ENCODE measurements around the gene ELAVL1.

ELAVL1 gene

GRCh38 chr19:7947939-7948338 lies 57.5 kb downstream of the ELAVL1 start:
- DNase-seq (ENCODE audit: insufficient read length, low spot score) = no peak

GRCh38 chr19:7944177-7944761 lies 61.2 kb downstream of the ELAVL1 start:
- TF ChIP-seq POU2F2 (IDR thresholded peaks at IDR 0.05; ENCODE audit: low read depth, low read length) (no peak), PAX5 (IDR thresholded peaks at IDR 0.05; ENCODE audit: insufficient read depth, low read length, severe bottlenecking) (no peak), TAF1 (IDR thresholded peaks at IDR 0.05; ENCODE audit: low read depth, low read length) (no peak), POLR2AphosphoS5 (IDR thresholded peaks at IDR 0.05; ENCODE audit: low read depth, low read length) (no peak; the same call in 1 of the 2 replicates), POLR2A (IDR thresholded peaks at IDR 0.05; ENCODE audit: low read depth, low read length) (no peak), SPI1 (IDR thresholded peaks at IDR 0.05; ENCODE audit: low read depth, low read length) (no peak)
- no peak for FAIRE-seq
- peak; percentile 59 for DNase-seq (ENCODE audit: insufficient read length, low spot score)

More at GRCh38 chr19:7947939-7948338, 57.5 kb downstream of the ELAVL1 start:
- no peak for TF ChIP-seq POU2F2 (IDR thresholded peaks at IDR 0.05; ENCODE audit: low read depth, low read length)
- no peak for TF ChIP-seq TAF1 (IDR thresholded peaks at IDR 0.05; ENCODE audit: low read depth, low read length)
- TF ChIP-seq SPI1 (IDR thresholded peaks at IDR 0.05; ENCODE audit: low read depth, low read length) = no peak
- TF ChIP-seq POLR2AphosphoS5 (IDR thresholded peaks at IDR 0.05; ENCODE audit: low read depth, low read length) = no peak
- TF ChIP-seq PAX5 (IDR thresholded peaks at IDR 0.05; ENCODE audit: insufficient read depth, low read length, severe bottlenecking) = no peak
- TF ChIP-seq POLR2A (IDR thresholded peaks at IDR 0.05; ENCODE audit: low read depth, low read length) = no peak
- FAIRE-seq = no peak

- DNase-seq (ENCODE audit: insufficient read length, low spot score) = peak; percentile 95
- no peak for TF ChIP-seq PAX5 (IDR thresholded peaks at IDR 0.05; ENCODE audit: insufficient read depth, low read length, severe bottlenecking)
- peak; percentile 83 for TF ChIP-seq TAF1 (IDR thresholded peaks at IDR 0.05; ENCODE audit: low read depth, low read length)
- TF ChIP-seq POLR2AphosphoS5 (IDR thresholded peaks at IDR 0.05; ENCODE audit: low read depth, low read length) = peak; percentile 91
- peak; percentile 91 for TF ChIP-seq POLR2A (IDR thresholded peaks at IDR 0.05; ENCODE audit: low read depth, low read length)
- no peak for TF ChIP-seq SPI1 (IDR thresholded peaks at IDR 0.05; ENCODE audit: low read depth, low read length)
- peak; percentile 45; the same call in 1 of the 2 replicates for TF ChIP-seq POU2F2 (IDR thresholded peaks at IDR 0.05; ENCODE audit: low read depth, low read length)
- peak; percentile 100 for FAIRE-seq
These were observed 61.8 kb downstream of the ELAVL1 start, which contains the start of gene TIMM44 for GRCh38 chr19:7943444-7944176. Gene TIMM44, minus strand, starts transcription at chr19:7943666. Its CDS starts 15 bp downstream, at chr19:7943651.

- no peak for TF ChIP-seq POU2F2 (IDR thresholded peaks at IDR 0.05; ENCODE audit: low read depth, low read length)
- TF ChIP-seq POLR2A (IDR thresholded peaks at IDR 0.05; ENCODE audit: low read depth, low read length) = no peak
- no peak for TF ChIP-seq SPI1 (IDR thresholded peaks at IDR 0.05; ENCODE audit: low read depth, low read length)
- no peak for TF ChIP-seq TAF1 (IDR thresholded peaks at IDR 0.05; ENCODE audit: low read depth, low read length)
- TF ChIP-seq PAX5 (IDR thresholded peaks at IDR 0.05; ENCODE audit: insufficient read depth, low read length, severe bottlenecking) = no peak
- no peak for TF ChIP-seq POLR2AphosphoS5 (IDR thresholded peaks at IDR 0.05; ENCODE audit: low read depth, low read length)
- peak; percentile 16 for FAIRE-seq
- no peak for DNase-seq (ENCODE audit: insufficient read length, low spot score)
These were observed 62.4 kb downstream of the ELAVL1 start for GRCh38 chr19:7942981-7943443.

- no peak for DNase-seq (ENCODE audit: insufficient read length, low spot score)
- FAIRE-seq = no peak
- TF ChIP-seq POU2F2 (IDR thresholded peaks at IDR 0.05; ENCODE audit: low read depth, low read length) = no peak
- TF ChIP-seq POLR2A (IDR thresholded peaks at IDR 0.05; ENCODE audit: low read depth, low read length) = no peak
- TF ChIP-seq TAF1 (IDR thresholded peaks at IDR 0.05; ENCODE audit: low read depth, low read length) = no peak
- no peak for TF ChIP-seq POLR2AphosphoS5 (IDR thresholded peaks at IDR 0.05; ENCODE audit: low read depth, low read length)
- no peak for TF ChIP-seq SPI1 (IDR thresholded peaks at IDR 0.05; ENCODE audit: low read depth, low read length)
- TF ChIP-seq PAX5 (IDR thresholded peaks at IDR 0.05; ENCODE audit: insufficient read depth, low read length, severe bottlenecking) = no peak
These were observed 63.4 kb downstream of the ELAVL1 start for GRCh38 chr19:7941895-7942596.

- TF ChIP-seq PAX5 (IDR thresholded peaks at IDR 0.05; ENCODE audit: insufficient read depth, low read length, severe bottlenecking) (no peak), TAF1 (IDR thresholded peaks at IDR 0.05; ENCODE audit: low read depth, low read length) (no peak), POLR2A (IDR thresholded peaks at IDR 0.05; ENCODE audit: low read depth, low read length) (no peak), SPI1 (IDR thresholded peaks at IDR 0.05; ENCODE audit: low read depth, low read length) (no peak), POU2F2 (IDR thresholded peaks at IDR 0.05; ENCODE audit: low read depth, low read length) (no peak), POLR2AphosphoS5 (IDR thresholded peaks at IDR 0.05; ENCODE audit: low read depth, low read length) (no peak)
These were observed 64.6 kb downstream of the ELAVL1 start for GRCh38 chr19:7940841-7941240.

GRCh38 chr19:7934766-7935165 lies 70.7 kb downstream of the ELAVL1 start:
- TF ChIP-seq POLR2A (IDR thresholded peaks at IDR 0.05; ENCODE audit: low read depth, low read length) = no peak
- no peak for TF ChIP-seq PAX5 (IDR thresholded peaks at IDR 0.05; ENCODE audit: insufficient read depth, low read length, severe bottlenecking)
- TF ChIP-seq SPI1 (IDR thresholded peaks at IDR 0.05; ENCODE audit: low read depth, low read length) = no peak
- no peak for TF ChIP-seq TAF1 (IDR thresholded peaks at IDR 0.05; ENCODE audit: low read depth, low read length)
- no peak for TF ChIP-seq POLR2AphosphoS5 (IDR thresholded peaks at IDR 0.05; ENCODE audit: low read depth, low read length)
- TF ChIP-seq POU2F2 (IDR thresholded peaks at IDR 0.05; ENCODE audit: low read depth, low read length) = no peak
- DNase-seq (ENCODE audit: insufficient read length, low spot score) (no peak), FAIRE-seq (no peak)

More at GRCh38 chr19:7940841-7941240, 64.6 kb downstream of the ELAVL1 start:
- FAIRE-seq (no peak), DNase-seq (ENCODE audit: insufficient read length, low spot score) (no peak)

- FAIRE-seq (no peak), DNase-seq (ENCODE audit: insufficient read length, low spot score) (no peak)
- TF ChIP-seq SPI1 (IDR thresholded peaks at IDR 0.05; ENCODE audit: low read depth, low read length) = no peak
- TF ChIP-seq POLR2AphosphoS5 (IDR thresholded peaks at IDR 0.05; ENCODE audit: low read depth, low read length) = no peak
- TF ChIP-seq POLR2A (IDR thresholded peaks at IDR 0.05; ENCODE audit: low read depth, low read length) = no peak
- TF ChIP-seq TAF1 (IDR thresholded peaks at IDR 0.05; ENCODE audit: low read depth, low read length) = no peak
- TF ChIP-seq POU2F2 (IDR thresholded peaks at IDR 0.05; ENCODE audit: low read depth, low read length) = no peak
- TF ChIP-seq PAX5 (IDR thresholded peaks at IDR 0.05; ENCODE audit: insufficient read depth, low read length, severe bottlenecking) = no peak
These were observed 71.4 kb downstream of the ELAVL1 start for GRCh38 chr19:7933828-7934725.

Measured in GM12891 (cell line).